ENCODE measurements around the gene CD177. TPM values are rescaled to one million over a fixed set of nuclear protein-coding genes. Genes with fewer than 3 reads are reported as not detected.

The CD177 gene
- total and polyA plus RNA-seq, 4 donors: 1.0 to 57.8 (median 19.4) TPM

DNA sequence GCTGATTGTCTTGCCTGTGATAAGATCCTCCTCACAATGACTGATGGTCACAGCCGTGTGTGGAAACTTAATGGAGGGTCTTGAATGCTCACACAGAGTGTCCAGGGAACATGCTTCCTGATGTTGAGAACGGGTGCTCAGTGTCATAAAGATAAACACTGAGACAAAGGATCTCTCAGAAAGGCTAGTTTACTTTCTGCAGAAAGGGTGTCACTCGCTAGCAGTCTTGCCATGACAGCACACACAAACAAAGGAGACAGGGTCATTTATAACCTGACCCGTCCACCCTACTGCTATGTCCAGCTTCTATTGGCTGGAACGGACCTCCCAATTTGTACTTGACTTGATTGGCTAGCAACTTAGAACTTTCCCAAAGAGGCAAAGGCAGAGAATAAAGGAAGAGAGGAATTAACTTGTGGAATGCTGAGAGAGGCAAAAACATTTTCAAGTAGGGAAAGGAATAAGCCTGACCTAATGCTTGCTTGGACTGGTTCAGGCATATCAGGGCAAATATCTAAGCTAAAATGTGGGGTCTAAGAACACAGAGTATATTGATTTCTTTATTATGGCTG is 45.2 kb upstream of the CD177 start:
- WGBS, 2 donors: 39 to 53% methylated on average over 5 of the region's 5 CpGs
- no peak for ATAC-seq (ENCODE audit: insufficient read depth, low FRiP score)
- no peaks in the 10 kb centered on the region for H3K4me1 ChIP-seq (ENCODE audit: control insufficient read depth in 5 of 5, insufficient read depth in 5 of 5, low read length in 5 of 5)

DNA sequence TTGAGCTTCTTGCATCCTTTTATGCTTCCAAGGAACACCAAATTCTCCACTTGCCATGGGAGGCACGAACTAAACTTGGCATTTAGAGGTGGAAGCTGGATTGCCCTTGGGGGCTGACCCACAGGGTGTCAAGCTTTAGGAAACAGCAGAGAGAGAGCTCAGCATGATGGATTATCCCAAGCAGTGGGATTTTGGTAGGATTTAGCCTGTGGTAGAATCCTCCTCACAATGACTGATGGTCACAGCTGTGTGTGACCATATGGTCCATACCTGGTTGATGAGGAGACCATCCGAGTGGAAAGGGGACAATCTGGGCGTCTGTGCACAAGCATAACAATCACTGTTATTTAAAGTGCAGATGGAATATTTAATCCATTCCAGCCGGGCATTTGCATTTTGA is 44.0 kb upstream of the CD177 start:
- Histone ChIP-seq H3K4me1 (ENCODE audit: control insufficient read depth in 5 of 5, insufficient read depth in 5 of 5, low read length in 5 of 5) (no peaks in the 10 kb centered on the region), H3K27ac (ENCODE audit: low read depth in 1 of 2, low read length in 1 of 2) (no peak overlapping the region), H3K27me3 (ENCODE audit: control insufficient read depth in 3 of 3, insufficient read depth in 3 of 3, low read length in 2 of 3) (peaks cover 0 to 3% (median 0%) of the 10 kb centered on the region in 3 donors), H3K36me3 (ENCODE audit: control insufficient read depth in 4 of 4, insufficient read depth in 4 of 4, low read length in 4 of 4) (no peaks in the 10 kb centered on the region), H3K9me3 (ENCODE audit: control insufficient read depth in 4 of 4, insufficient read depth in 3 of 4, low read length in 3 of 4) (peaks cover 0 to 8% (median 0%) of the 10 kb centered on the region in 4 donors), H3K4me3 (no peak overlapping the region), H3K9ac (ENCODE audit: insufficient read depth in 1 of 2, low read length in 2 of 2) (no peak overlapping the region)
- DNase-seq (no peak), ATAC-seq (ENCODE audit: insufficient read depth, low FRiP score) (no peak)
- 69 to 83% methylated on average over 4 of the region's 4 CpGs for WGBS, 2 donors
- TF ChIP-seq, protein P1, sequence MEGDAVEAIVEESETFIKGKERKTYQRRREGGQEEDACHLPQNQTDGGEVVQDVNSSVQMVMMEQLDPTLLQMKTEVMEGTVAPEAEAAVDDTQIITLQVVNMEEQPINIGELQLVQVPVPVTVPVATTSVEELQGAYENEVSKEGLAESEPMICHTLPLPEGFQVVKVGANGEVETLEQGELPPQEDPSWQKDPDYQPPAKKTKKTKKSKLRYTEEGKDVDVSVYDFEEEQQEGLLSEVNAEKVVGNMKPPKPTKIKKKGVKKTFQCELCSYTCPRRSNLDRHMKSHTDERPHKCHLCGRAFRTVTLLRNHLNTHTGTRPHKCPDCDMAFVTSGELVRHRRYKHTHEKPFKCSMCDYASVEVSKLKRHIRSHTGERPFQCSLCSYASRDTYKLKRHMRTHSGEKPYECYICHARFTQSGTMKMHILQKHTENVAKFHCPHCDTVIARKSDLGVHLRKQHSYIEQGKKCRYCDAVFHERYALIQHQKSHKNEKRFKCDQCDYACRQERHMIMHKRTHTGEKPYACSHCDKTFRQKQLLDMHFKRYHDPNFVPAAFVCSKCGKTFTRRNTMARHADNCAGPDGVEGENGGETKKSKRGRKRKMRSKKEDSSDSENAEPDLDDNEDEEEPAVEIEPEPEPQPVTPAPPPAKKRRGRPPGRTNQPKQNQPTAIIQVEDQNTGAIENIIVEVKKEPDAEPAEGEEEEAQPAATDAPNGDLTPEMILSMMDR (IDR thresholded peaks at IDR 0.05; ENCODE audit: control extremely low read depth, extremely low read depth): no peak

More for the DNA sequence above, 45.2 kb upstream of the CD177 start:
- TF ChIP-seq, protein P1 (IDR thresholded peaks at IDR 0.05; ENCODE audit: control extremely low read depth, extremely low read depth): no peak
- H3K9me3 ChIP-seq (ENCODE audit: control insufficient read depth in 4 of 4, insufficient read depth in 3 of 4, low read length in 3 of 4): peaks cover 0 to 8% (median 0%) of the 10 kb centered on the region in 4 donors
- no peak overlapping the region for H3K4me3 ChIP-seq
- no peak overlapping the region for H3K9ac ChIP-seq (ENCODE audit: insufficient read depth in 1 of 2, low read length in 2 of 2)
- H3K36me3 ChIP-seq (ENCODE audit: control insufficient read depth in 4 of 4, insufficient read depth in 4 of 4, low read length in 4 of 4): no peaks in the 10 kb centered on the region
- peaks cover 0 to 3% (median 0%) of the 10 kb centered on the region in 3 donors for H3K27me3 ChIP-seq (ENCODE audit: control insufficient read depth in 3 of 3, insufficient read depth in 3 of 3, low read length in 2 of 3)
- H3K27ac ChIP-seq (ENCODE audit: low read depth in 1 of 2, low read length in 1 of 2): no peak overlapping the region
- no peak for DNase-seq

DNA sequence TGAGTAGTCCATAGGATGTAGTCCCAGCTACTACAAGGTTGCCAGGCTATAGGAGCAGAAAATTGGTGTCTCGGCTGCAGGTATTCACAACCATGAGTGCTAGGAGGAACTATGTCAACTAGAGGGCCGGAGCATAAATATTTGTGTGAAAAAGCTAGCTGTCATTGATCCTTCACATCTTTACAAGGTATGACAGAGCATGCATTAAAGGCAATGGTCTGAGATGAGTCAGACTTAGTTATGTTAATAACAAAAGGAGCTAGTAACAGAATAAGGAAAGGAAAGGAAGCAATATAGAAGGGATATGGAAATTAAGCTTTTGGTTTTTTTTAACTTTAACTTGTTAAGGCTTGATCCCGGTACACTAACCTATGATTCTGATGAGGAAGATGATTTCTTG is 43.3 kb upstream of the CD177 start:
- H3K9ac ChIP-seq (ENCODE audit: insufficient read depth in 1 of 2, low read length in 2 of 2): no peak overlapping the region
- H3K9me3 ChIP-seq (ENCODE audit: control insufficient read depth in 4 of 4, insufficient read depth in 3 of 4, low read length in 3 of 4): peaks cover 0 to 8% (median 0%) of the 10 kb centered on the region in 4 donors
- WGBS, 2 donors: 86% methylated on average over 3 of the region's 3 CpGs
- DNase-seq: no peak
- H3K4me3 ChIP-seq: no peak overlapping the region
- peaks cover 0 to 3% (median 0%) of the 10 kb centered on the region in 3 donors for H3K27me3 ChIP-seq (ENCODE audit: control insufficient read depth in 3 of 3, insufficient read depth in 3 of 3, low read length in 2 of 3)
- TF ChIP-seq, protein P1 (IDR thresholded peaks at IDR 0.05; ENCODE audit: control extremely low read depth, extremely low read depth): no peak
- no peaks in the 10 kb centered on the region for H3K4me1 ChIP-seq (ENCODE audit: control insufficient read depth in 5 of 5, insufficient read depth in 5 of 5, low read length in 5 of 5)
- no peak for ATAC-seq (ENCODE audit: insufficient read depth, low FRiP score)
- no peaks in the 10 kb centered on the region for H3K36me3 ChIP-seq (ENCODE audit: control insufficient read depth in 4 of 4, insufficient read depth in 4 of 4, low read length in 4 of 4)
- H3K27ac ChIP-seq (ENCODE audit: low read depth in 1 of 2, low read length in 1 of 2): no peak overlapping the region

GRCh38 chr19:43311256-43311655 is 42.2 kb upstream of the CD177 start:
- 79 to 83% methylated on average over 6 of the region's 6 CpGs for WGBS, 2 donors

More at GRCh38 chr19:43311256-43311655, 42.2 kb upstream of the CD177 start:
- Histone ChIP-seq H3K36me3 (ENCODE audit: control insufficient read depth in 4 of 4, insufficient read depth in 4 of 4, low read length in 4 of 4) (no peaks in the 10 kb centered on the region), H3K9ac (ENCODE audit: insufficient read depth in 1 of 2, low read length in 2 of 2) (no peak overlapping the region), H3K4me3 (no peak overlapping the region), H3K9me3 (ENCODE audit: control insufficient read depth in 4 of 4, insufficient read depth in 3 of 4, low read length in 3 of 4) (peaks cover 0 to 8% (median 0%) of the 10 kb centered on the region in 4 donors), H3K27me3 (ENCODE audit: control insufficient read depth in 3 of 3, insufficient read depth in 3 of 3, low read length in 2 of 3) (no peaks in the 10 kb centered on the region), H3K4me1 (ENCODE audit: control insufficient read depth in 5 of 5, insufficient read depth in 5 of 5, low read length in 5 of 5) (no peaks in the 10 kb centered on the region), H3K27ac (ENCODE audit: low read depth in 1 of 2, low read length in 1 of 2) (no peak overlapping the region)
- ATAC-seq (ENCODE audit: insufficient read depth, low FRiP score): no peak
- no peak for DNase-seq
- TF ChIP-seq, protein P1 (IDR thresholded peaks at IDR 0.05; ENCODE audit: control extremely low read depth, extremely low read depth): no peak

Data from lung (tissue), 12 donors.